GM12892 (cell line): Measurements from ENCODE around the gene CACNG3.

ENCODE experiments used
- POLR2A ChIP-seq: IDR thresholded peaks from 2 replicates; pipeline ENCODE4 v1.6.1; 2011; ENCODE audit warnings: low read depth, low read length, control low read depth
- POLR2AphosphoS5 ChIP-seq: IDR thresholded peaks from 2 replicates; pipeline ENCODE4 v1.6.1; 2011; ENCODE audit warnings: low read depth, low read length, control low read depth
- TAF1 ChIP-seq: IDR thresholded peaks from 2 replicates; pipeline ENCODE4 v1.6.1; 2011; ENCODE audit warnings: low read depth, mild to moderate bottlenecking, control low read depth, low read length, borderline replicate concordance

- TF ChIP-seq POLR2AphosphoS5 (no peak), TAF1 (no peak), POLR2A (no peak)
Measured at GRCh38 chr16:24216961-24217360, 39.2 kb upstream of the CACNG3 start.
